DMS 273 (cell line): ENCODE data around the gene NCOA5.

ENCODE experiments used
- DNase-seq: peaks from one replicate; lab custom pipeline; 2025; ENCODE audit not compliant: unreplicated experiment; lab: John Stamatoyannopoulos, UW

NCOA5 gene

DNA sequence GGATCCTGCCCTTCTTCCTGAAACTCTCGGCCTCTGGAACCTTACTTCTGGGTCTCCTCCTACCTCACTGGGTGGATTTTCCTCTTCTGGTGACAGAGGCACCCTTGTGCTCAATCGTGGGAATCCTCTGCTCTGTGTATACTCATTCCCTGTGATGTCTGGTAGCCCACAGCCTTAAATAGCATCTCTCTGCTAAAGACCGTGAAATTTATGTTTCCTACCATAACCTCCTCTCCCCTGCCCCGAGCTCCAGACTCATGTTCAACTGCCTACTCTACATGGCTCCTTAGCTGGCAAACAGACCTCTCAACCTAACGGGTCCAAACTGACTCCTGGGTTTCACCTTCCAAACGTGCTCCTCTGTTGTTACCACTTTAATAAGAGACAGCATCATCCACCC, 71.2 kb downstream of the NCOA5 start:
- DNase-seq: no peak

DNA sequence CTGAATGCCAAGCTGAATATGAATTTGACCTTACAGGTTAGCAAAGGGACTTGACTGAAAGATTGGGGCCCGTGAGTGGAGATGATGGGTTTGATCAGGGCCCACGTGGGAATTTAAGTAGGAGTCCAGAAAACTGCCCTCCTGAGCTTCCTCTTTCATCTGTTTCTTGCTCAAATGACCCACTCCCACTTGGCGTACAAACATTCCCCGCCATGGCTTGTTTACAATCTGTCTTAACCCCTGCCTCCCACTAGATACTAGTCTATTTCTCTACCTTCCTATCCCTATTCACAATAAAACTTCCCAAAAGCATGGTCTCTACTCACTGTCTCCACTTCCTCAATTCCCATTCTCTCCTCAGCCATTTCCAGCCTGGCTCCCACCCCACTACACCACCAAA, 71.7 kb downstream of the NCOA5 start:
- no peak for DNase-seq

DNA sequence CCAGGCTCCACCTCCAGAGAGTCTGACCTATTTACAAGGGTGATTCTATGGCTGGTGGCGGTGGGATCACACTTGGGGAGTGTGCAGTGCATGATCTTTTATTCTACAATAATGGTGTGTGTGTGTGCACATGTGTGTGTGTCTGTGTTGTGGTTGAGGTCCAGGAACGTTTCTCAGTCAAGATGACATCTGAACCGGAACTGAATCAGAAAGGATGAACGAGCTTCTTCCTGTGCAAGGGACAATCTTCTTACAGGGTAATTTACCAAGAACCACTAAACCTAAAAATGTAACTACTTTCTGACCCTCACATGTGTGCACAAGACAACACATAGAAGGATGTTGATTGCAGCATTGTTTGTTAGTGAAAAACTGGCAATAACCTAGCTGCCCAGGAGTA, 72.5 kb downstream of the NCOA5 start:
- no peak for DNase-seq

DNA sequence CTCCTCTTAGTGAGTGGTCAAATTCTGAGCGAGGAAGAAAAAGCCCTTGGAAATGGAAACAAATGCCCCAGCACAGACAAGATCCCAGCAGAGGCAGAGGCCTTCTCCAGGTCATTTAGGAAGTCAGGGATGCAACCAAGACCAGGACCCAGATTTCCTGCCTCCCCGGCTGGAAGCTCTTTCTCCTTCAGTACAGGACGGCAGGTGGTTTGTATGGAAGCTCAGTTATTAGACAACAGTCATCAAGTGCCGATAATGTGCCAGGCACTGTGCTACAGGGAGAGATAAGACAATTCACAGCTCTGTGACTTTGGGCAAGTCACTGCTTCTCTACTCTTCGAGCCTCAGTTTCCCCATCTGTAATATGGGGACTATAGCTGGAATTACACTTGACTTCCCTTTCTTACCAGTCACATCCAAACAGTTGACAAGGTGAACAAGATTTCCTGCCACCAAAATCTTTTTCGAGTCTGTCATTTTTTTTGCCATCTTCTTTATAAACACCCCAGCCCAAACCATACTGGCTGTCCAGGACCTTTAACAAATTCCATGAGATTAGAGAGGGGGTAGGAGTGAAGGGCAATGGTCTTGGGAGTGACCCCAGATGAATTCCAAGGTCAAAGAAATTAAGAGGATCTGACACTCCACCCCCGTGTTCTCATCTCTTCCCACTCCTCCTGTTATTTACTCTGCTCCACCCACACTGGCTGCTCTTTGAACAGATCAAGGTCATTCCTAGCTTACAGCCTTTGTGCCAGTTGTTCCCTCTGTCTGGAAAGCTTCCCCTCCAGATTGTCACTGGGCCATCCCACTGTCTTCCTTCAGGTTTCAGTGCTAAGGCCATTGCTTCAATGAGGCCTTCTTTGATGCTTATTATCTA, 75.0 kb downstream of the NCOA5 start:
- no peak for DNase-seq

DNA sequence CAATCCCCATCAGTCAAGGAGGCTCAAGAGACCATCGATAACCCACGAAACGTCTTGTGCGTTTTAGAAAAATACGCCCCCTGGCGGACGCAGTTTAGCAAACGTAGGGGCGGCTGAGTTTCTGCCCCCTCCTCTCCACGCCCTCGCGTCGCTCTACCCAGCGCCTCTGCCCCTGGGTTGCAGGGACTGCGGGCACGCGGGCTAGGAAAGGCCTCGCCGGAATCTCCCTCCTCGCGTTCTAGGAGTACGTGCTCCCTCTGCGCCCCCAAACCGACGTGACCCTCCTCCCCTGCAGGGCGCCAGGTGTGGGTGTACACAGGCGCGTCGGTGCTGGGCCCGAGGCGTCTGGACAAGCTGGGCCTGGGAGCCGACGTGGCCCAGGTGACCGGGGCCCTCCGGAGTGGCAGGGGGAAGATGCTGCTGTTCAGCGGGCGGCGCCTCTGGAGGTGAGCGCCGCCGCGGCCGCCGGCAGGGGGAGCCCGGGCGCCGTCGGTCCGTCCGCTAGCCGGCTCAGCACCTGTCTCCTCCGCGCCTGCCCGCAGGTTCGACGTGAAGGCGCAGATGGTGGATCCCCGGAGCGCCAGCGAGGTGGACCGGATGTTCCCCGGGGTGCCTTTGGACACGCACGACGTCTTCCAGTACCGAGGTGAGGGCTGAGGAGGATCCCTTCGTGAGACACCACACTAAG, 75.8 kb downstream of the NCOA5 start:
- DNase-seq: peak; percentile 87

DNA sequence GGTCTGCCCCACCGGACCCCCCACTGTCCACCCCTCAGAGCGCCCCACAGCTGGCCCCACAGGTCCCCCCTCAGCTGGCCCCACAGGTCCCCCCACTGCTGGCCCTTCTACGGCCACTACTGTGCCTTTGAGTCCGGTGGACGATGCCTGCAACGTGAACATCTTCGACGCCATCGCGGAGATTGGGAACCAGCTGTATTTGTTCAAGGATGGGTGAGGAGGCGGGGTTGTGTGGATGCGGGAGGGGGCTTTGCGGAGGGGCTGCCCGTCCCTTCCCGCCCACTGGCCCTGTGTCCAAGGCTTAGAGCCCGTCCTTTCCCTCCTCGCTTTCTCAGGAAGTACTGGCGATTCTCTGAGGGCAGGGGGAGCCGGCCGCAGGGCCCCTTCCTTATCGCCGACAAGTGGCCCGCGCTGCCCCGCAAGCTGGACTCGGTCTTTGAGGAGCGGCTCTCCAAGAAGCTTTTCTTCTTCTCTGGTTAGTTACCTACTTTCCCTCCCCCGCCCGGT, 76.4 kb downstream of the NCOA5 start:
- peak; percentile 42 for DNase-seq

DNA sequence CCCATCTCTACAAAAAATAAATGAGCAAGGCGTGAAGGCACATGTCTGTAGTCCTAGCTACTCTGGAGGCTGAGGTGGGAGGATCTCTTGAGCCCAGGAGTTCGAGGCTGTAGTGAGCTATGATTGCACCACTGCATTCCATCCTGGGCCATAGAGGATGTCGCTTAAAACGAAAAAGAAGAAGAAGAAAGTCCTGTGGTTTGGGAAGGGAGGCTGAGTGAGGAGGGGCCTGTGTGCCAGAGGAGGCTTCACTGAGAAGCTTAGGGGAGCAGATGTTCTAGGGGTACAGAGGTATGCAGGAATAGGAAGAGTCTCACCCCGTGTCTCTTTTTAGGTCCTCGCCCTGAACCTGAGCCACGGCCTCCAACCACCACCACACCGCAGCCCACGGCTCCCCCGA, 76.8 kb downstream of the NCOA5 start:
- DNase-seq: no peak

DNA sequence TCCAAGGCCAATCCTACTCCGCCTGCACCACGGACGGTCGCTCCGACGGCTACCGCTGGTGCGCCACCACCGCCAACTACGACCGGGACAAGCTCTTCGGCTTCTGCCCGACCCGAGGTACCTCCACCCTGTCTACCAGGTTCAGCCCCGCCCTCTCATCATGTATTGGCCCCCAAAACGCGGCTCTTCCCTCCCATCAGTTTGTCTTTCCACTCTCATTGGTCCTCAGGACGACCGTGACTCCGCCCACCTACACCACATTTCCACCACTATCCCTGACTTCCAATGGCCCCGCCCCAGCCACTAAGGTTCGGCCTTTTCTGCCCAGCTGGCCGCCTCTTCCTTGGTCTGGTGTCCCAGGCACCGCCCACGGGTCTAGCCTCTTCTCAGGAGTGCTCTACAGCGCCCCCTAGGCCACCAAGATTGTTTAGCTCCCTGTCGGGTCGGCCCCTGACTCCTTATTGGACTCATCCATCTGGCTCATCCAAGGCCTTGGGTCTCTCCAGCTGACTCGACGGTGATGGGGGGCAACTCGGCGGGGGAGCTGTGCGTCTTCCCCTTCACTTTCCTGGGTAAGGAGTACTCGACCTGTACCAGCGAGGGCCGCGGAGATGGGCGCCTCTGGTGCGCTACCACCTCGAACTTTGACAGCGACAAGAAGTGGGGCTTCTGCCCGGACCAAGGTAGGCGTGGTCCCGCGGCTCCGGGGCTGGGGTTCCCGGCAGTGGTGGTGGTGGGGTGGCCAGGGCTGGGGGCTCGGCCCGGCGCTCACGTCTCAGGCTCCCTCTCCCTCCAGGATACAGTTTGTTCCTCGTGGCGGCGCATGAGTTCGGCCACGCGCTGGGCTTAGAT, 77.9 kb downstream of the NCOA5 start:
- peak; percentile 74 for DNase-seq
